Jurkat, Clone E6-1 (cell line): Measurements from ENCODE around the gene MVB12B.
A peak's percentile ranks its signal among the peaks of the same experiment; 100 is the strongest.

Experiments used
- DNase-seq: peaks from one replicate; pipeline ENCODE4 v3.0.0-alpha.2; 2011; ENCODE audit warnings: low read depth, low spot score
- H3K4me3 ChIP-seq: 2 replicates; pipeline ENCODE4 v1.5.1; 2011; ENCODE audit warnings: mild to moderate bottlenecking, low read length, control low read depth, moderate library complexity

MVB12B gene

DNA sequence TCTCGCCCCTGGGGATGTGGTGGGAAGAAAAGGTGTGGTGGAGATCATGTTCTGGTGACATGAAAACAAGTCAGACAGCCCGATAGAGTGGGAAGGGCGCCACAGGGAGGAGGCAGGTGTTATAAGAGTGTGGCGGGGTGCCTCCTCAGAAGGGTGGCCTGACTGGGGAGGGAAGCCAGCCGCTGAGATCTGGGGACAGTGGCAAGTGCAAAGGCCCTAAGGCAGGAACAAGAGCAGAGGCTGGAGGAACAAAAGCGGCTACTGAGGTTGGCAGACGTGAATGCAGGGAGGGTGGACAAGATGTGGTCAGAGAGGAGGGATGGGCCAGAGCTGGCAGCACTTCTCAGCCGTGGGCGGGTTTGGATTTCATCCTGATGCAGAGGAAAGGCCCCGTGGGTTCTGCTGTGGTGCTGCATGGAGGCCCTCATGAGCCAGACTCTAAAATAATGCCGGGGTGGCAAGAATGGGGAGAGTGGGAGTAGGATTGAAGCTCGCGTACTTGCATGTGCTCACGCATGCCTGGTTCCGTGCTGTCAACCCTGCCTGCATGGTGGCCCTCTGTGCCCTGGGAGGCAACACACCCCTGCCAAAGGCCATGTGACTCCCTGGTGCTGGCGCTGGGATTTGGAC is 89.2 kb downstream of the MVB12B start:
- DNase-seq, result no peak
- no peak overlapping the region for H3K4me3 ChIP-seq

- DNase-seq, result no peak
- H3K4me3 ChIP-seq, result no peak overlapping the region
Measured at GRCh38 chr9:126417043-126417442, 90.4 kb downstream of the MVB12B start.

GRCh38 chr9:126417684-126418083 is 91.1 kb downstream of the MVB12B start:
- no peak overlapping the region for H3K4me3 ChIP-seq
- DNase-seq, result no peak

DNA sequence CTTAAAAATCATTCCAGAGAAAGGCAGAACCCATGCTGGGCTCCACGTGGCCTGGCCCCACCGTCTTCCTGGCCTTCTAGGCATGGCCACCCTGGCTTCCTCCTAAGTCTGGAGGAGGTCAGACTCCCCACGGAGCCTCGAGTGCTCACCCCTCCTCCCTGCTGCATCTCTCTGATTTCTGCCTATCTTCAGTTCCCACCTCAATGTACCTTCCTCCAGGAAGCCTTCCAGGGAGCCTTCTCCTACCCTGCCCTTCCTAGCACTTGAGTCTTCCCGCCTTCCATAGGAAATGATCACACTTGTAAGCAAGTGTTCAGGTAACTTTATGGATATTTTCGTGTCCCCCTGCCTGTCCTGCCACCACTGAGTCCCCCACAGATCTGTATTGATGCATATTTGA is 92.0 kb downstream of the MVB12B start:
- no peak overlapping the region for H3K4me3 ChIP-seq
- no peak for DNase-seq

GRCh38 chr9:126419475-126419874 is 92.8 kb downstream of the MVB12B start:
- DNase-seq, result peak; percentile 70

DNA sequence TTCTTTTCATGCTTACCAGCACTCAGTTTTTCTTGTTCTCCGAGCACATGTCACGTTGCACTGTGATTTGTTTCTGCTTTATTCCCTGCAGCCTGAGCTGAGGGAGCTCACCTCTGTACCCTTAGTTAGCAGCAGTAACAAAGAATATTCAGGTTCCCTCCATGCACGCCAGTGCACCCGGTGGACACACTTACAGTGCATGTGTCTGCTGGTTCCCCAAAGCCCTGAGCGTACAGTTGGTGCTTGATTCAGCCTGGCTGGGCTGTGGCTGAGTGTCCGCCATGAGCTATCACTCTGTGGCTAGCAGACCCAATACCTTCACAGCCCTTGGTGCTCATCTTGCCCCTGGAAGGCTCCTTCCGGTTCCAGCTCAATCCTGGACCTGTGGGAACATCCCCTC is 93.5 kb downstream of the MVB12B start:
- no peak for DNase-seq
- H3K4me3 ChIP-seq, result no peak overlapping the region

More at GRCh38 chr9:126419475-126419874, 92.8 kb downstream of the MVB12B start:
- no peak overlapping the region for H3K4me3 ChIP-seq

DNA sequence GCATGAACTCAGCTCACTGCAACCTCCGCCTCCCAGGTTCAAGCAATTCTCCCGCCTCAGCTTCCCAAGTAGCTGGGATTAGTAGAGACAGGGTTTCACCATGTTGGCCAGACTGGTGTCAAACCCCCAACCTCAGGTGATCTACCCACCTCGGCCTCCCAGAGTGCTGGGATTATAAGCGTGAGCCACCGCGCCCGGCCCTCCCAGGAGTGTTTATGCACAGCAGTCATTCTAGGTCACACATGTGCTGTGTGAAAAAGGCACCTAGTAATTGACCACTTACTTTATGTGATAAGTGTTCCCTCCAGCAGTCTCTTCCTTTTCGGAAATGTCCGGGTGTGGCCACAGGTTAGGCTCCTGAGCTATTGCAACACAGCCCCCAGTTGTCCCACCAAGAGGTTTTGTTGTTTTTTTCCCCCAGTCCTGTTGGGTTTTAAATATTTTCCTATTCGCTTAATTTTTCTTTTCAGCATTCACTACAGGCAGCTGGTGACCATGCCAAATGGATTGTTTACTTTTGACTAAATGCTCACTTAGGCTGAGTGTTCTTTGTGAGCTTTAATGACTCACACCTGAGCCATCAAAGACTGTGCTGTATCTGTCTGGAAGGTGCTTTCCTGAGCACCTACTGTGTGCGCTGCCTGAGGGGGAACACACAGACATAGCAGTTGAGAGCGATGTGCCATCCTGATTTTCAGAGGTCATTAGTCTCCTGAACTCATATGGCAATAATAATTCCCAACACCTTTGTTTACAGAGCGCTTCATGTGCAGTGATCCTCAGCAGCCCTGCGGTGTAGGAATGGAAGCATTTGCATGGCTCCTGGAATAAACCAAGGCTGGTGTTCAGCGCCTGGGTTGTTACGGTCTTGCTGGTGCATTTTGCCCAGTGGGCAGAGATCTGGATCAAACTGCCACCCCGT is 94.3 kb downstream of the MVB12B start:
- H3K4me3 ChIP-seq, result no peak overlapping the region
- no peak for DNase-seq

DNA sequence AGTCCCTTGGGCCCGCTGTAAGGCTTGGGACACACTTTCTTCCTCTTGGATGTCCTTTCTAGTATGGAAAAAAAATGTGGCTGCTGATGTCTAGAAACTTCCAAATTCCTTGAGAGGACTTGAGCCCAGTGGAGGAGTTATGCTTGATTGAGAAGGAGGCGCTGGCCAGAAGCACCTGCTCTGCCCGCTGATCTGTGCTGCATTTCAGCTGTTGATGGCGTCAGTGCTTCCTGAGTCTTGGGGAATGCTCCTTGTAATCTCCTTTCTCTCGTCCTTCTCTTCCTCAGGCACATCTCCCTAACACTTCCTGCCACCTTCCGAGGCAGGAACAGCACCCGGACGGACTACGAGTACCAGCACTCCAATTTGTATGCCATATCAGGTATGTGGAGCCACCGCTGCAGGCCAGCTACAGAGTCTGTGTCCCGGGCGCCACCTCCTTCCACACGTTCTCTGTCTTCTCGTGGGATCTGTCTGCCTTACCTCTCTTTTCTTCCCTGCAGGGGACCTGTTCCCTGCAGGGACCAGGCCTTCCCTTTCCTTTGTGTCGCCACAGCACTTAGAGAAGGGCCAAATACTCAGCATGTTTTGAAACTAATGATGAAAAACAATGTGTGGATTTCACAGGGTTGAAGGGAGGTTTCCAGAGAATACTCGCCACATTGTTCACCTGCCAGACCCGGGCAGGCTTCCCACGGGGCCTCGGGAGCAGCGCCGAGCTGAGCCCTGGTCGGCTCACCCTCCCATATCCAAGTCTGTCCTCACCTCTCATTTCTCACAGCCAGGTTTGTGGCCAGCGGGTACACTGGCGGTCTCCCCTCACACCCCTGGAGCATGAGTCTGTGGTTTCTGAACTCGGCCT is 95.2 kb downstream of the MVB12B start:
- DNase-seq, result no peak
- no peak overlapping the region for H3K4me3 ChIP-seq

GRCh38 chr9:126423142-126423915 is 96.7 kb downstream of the MVB12B start:
- H3K4me3 ChIP-seq, result no peak overlapping the region
- DNase-seq, result peak; percentile 73

- no peak for DNase-seq
Measured at GRCh38 chr9:126423916-126424185, 97.2 kb downstream of the MVB12B start.

DNA sequence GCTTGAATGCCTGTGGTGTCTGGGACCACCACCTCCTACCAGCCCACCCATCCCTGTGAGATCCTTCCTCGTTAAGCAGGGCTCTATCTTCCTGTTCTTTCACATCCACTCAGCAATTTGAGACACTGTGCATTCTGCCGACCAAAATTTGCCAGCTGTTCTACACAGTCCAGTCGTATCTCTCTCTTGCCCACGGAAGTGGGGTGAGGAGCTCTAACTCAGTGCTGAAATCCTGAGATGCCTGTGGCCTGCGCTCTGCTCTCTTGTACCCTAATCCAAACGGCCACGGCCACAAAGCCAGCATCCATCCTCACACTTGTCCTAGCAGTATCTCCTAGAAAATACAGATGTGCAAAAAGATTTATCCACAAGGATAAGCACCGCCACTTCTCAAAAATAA is 97.9 kb downstream of the MVB12B start:
- H3K4me3 ChIP-seq, result no peak overlapping the region
- DNase-seq, result no peak

More at GRCh38 chr9:126423916-126424185, 97.2 kb downstream of the MVB12B start:
- no peak overlapping the region for H3K4me3 ChIP-seq

DNA sequence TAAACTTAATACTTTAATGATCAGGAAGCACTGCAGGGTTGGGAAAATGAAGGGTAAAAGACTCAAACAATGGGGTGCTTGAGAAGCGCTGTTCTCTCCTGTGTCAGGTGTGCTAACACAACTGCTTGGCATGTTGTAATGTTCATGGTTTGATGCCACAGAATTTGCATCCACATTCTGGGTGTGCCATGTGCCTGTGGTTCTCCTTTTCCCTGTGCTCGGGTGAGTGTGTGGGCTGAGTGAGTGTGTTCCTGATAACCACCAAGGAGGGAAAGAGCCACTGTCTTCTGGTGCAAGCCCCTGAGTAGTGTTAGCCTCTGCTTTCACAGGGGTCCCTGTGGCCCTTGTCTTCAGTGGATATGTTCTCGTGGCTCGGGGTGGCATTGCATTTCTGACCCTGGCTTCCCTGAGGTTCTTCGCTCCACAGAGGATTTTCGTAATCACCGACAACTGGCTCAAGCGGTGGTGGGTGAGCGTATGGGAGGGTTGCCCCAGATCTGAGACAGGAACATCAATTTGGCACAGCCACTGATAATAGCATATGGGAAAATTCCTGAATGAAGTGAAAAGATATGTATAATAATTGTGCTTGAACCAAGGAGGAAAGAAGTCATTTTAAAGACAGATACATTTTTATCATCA is 102.0 kb downstream of the MVB12B start:
- no peak for DNase-seq
- no peak overlapping the region for H3K4me3 ChIP-seq

- DNase-seq, result no peak
Measured at GRCh38 chr9:126429190-126429589, 102.6 kb downstream of the MVB12B start.

DNA sequence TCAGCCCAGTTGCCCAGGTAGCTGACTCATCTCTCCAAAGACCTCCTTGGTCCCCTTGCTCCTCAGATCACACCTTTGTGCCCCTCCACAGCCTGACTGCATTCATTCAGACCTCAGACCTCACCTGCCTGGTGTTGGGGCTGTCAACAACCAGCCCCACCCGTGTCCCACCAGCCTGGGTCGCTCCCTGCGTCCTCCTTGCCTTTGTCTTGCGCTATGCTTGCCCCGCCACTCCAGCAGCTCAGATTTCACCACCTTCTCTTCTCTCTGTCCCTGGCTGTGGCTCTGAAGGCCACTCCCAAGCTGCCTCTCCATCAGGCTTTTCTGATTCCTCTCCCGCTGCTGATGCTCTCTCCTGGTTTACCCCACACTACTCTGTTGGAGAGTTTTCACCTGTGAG is 103.5 kb downstream of the MVB12B start:
- no peak for DNase-seq
- no peak overlapping the region for H3K4me3 ChIP-seq

More at GRCh38 chr9:126429190-126429589, 102.6 kb downstream of the MVB12B start:
- H3K4me3 ChIP-seq, result no peak overlapping the region

DNA sequence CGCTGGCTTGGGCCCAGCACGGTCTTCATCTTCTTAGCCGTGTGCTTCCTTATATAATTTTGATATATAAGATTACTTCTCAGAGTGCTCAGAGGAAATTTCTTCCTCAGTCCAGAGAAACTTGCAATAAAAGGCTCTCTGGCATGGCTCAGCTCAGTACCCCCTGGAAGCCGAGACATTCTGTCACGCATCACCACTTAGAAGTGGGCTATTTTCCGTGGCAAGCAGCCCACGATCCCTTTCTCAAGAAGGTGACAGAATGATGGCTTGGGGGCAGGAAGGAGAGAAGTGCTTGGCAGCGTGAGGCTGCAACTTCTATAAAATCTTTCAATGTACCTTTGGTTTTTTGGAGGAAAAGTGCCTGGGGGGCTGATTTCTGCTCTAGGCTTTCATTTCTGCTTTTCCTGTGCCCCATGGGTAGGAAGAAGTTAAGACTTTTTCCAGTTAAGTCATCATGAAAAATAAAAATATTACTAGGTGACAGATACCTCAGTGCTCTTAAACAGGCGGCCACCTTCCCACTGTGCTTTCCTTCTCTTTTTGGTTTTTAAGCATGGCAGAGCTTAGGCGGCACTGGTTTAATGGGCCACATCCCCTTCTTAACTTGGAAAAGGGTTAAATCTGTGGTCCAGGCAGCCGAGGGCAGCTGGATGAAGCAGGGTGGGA is 104.6 kb downstream of the MVB12B start:
- no peak overlapping the region for H3K4me3 ChIP-seq
- no peak for DNase-seq

DNA sequence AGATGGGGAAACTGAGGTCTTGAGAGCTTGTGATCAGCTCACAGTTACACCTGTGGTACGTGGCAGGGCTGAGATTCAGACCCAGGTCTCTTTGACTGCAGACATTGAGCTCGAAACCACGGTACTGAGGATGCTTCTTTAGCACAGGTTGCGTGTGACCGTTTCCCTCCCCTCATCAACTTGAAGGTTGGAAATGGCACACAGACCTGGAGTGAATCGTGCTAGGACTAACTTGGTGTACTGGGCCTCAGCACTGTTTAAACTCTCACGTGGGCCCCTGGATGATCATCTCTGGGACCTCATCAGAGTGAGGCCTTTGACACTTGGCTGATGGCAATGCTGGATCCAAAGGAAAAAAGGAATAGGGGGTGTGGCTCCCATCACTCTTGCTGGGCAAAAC is 106.0 kb downstream of the MVB12B start:
- no peak for DNase-seq
- H3K4me3 ChIP-seq, result no peak overlapping the region

DNA sequence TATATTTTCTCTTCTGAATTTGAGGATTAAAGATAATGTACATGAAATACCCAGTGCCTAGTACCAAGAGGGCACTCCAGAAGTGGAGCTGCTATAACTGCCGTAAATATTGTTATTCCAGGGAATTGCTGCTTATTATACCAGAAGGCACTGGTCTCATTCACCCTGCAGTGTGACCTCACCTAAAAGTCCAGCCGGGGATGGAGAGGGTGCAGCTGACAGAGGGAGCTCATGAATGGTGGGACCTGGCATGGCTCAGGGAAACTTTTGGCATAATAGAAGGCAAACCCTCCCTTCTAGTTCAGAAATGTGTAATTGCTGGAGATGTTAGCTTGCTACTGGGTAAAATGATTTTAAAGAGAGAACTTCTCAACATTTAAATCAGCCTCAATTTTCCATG is 108.5 kb downstream of the MVB12B start:
- no peak for DNase-seq
- no peak overlapping the region for H3K4me3 ChIP-seq

DNA sequence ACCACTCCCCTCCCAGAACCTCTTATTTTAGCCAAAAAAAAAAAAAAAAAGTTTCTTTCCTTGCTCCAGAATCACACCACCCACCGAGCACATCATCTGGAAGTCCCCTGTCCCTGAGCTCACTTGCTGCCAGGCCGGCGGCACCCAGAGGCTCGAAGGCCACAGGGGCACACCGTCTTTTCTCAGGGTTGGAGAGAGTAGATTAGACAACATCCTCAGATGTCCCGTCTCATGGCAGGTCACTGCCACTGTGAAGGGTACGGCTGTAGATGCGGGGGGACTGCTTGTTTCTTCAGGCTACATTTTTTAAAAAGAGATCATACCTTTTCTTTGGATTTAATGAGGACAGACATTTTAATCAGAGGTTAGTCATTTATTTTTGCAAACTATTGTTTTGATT is 109.0 kb downstream of the MVB12B start:
- no peak for DNase-seq
- H3K4me3 ChIP-seq, result no peak overlapping the region
